ENCODE data around the gene CSRP3.
"Not testable (repeated sequence)": the region's sequence is repeated elsewhere in the genome, so short reads cannot be mapped to it uniquely, and the experiment has no call there.

The CSRP3 gene

DNA sequence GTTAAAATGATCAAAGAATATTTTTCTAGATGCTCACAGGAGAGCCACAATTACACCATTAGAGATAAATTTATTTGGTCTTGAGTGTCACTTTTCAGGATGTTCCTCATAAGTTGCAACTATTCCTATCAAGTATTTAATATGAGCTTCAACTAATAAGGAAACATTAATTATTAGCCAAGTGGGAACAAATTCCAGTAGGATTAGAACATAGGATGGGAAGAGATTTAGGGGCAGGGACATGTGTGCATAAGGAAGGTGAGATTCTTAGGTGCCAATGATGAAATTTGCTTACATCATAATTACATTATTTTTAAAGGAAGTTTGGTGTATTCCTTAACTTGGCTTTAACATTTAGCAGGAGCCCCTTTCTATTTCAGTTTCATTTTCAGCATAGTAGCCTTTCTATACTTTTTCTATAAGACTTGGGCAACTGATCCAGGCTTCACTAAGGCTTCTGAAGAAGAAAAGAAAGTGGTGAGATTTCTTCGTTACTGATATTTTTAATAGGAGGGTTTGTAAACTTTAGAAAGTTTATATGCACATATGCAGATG, 38.8 kb downstream of the CSRP3 start:
- Histone ChIP-seq H3K27ac (ENCODE audit: low read depth, low read length, severe bottlenecking) (no peak overlapping the region), H3K4me3 (ENCODE audit: extremely low read depth, insufficient read depth, low read length, poor library complexity, severe bottlenecking) (no peak overlapping the region), H3K36me3 (ENCODE audit: control insufficient read depth, insufficient read depth, low read length) (peaks cover 31% of the 10 kb centered on the region), H3K4me1 (ENCODE audit: control insufficient read depth, insufficient read depth, low read length, poor library complexity, severe bottlenecking) (no peaks in the 10 kb centered on the region), H3K9me3 (ENCODE audit: control insufficient read depth, low read length) (no peaks in the 10 kb centered on the region)
- WGBS, 2 experiments (ENCODE audit: insufficient coverage in 2 of 2): 86% methylated on average over 1 of the region's 1 CpG; no CpG with 5 or more reads in 1 of the 2 experiments

DNA sequence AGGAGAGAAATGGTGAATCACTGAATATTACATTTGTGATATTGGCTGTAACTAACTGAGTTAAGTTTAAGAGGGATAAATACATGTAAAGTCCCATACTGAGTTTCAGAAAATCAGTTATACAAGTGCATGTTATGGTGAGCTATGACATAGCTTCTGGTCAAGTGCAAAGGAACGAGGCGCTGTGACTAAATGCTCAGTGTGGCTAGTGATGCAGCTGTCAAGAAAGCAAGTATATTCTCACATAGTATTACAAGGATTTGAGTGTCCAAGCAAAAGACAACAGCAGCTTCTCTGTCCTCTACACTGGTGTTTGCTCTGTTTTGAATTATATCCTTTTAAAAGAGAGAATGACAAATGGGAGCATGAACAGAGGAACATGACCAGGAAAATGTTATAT, 40.1 kb downstream of the CSRP3 start:
- no peak overlapping the region for H3K4me3 ChIP-seq (ENCODE audit: extremely low read depth, insufficient read depth, low read length, poor library complexity, severe bottlenecking)
- H3K36me3 ChIP-seq (ENCODE audit: control insufficient read depth, insufficient read depth, low read length): peaks cover 31% of the 10 kb centered on the region
- no peaks in the 10 kb centered on the region for H3K4me1 ChIP-seq (ENCODE audit: control insufficient read depth, insufficient read depth, low read length, poor library complexity, severe bottlenecking)
- WGBS, 2 experiments (ENCODE audit: insufficient coverage in 2 of 2): 60% methylated on average over 1 of the region's 2 CpGs; no CpG with 5 or more reads in 1 of the 2 experiments
- no peak overlapping the region for H3K27ac ChIP-seq (ENCODE audit: low read depth, low read length, severe bottlenecking)
- no peaks in the 10 kb centered on the region for H3K9me3 ChIP-seq (ENCODE audit: control insufficient read depth, low read length)

DNA sequence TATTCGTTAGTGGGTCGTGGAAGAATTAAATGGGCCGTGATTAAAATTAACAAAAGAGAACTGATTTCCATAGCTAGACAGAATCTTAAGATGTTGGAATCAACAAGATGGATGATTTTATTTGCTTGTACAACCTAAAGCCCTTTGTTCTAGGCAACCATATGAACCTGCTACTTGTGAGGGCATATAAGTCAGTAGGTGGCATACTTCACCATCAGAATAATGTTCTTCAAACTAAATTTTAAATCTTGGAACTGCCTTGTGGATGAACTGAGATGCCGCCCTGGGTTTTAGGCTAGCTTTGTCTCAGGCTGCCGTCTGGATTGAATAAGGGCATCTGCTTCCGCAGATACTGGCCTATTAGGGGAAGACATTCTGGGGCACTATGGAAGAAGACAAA, 40.9 kb downstream of the CSRP3 start:
- H3K36me3 ChIP-seq (ENCODE audit: control insufficient read depth, insufficient read depth, low read length): peaks cover 28% of the 10 kb centered on the region
- no peak overlapping the region for H3K4me3 ChIP-seq (ENCODE audit: extremely low read depth, insufficient read depth, low read length, poor library complexity, severe bottlenecking)
- 98 to 100% methylated on average over 3 to 6 of the region's 6 CpGs for WGBS, 2 experiments (ENCODE audit: insufficient coverage in 2 of 2)
- no peak overlapping the region for H3K27ac ChIP-seq (ENCODE audit: low read depth, low read length, severe bottlenecking)
- H3K9me3 ChIP-seq (ENCODE audit: control insufficient read depth, low read length): no peaks in the 10 kb centered on the region
- no peaks in the 10 kb centered on the region for H3K4me1 ChIP-seq (ENCODE audit: control insufficient read depth, insufficient read depth, low read length, poor library complexity, severe bottlenecking)

DNA sequence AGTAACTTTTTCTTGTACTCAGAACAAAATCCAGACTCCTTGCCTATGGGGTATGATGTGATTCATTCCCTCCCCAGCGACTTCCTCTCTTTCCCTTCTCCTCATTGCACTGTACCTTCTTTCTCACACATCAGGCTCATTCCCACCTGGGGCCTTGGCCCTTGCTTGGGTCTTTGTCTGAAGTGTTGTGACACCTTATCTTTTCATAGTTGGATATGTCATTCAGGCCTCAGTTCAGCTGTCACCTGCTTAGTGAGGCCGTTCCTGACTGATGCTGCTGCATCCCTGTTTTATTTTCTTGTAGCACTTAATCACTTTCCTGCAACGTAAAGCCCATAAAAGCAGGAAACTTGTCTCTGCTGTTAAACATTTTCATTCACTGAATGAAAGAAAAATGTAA, 44.9 kb downstream of the CSRP3 start:
- H3K4me1 ChIP-seq (ENCODE audit: control insufficient read depth, insufficient read depth, low read length, poor library complexity, severe bottlenecking): no peaks in the 10 kb centered on the region
- no peak overlapping the region for H3K27ac ChIP-seq (ENCODE audit: low read depth, low read length, severe bottlenecking)
- H3K4me3 ChIP-seq (ENCODE audit: extremely low read depth, insufficient read depth, low read length, poor library complexity, severe bottlenecking): no peak overlapping the region
- H3K9me3 ChIP-seq (ENCODE audit: control insufficient read depth, low read length): no peaks in the 10 kb centered on the region
- peaks cover 19% of the 10 kb centered on the region for H3K36me3 ChIP-seq (ENCODE audit: control insufficient read depth, insufficient read depth, low read length)
- 50 to 100% methylated on average over 1 to 2 of the region's 3 CpGs for WGBS, 2 experiments (ENCODE audit: insufficient coverage in 2 of 2)

DNA sequence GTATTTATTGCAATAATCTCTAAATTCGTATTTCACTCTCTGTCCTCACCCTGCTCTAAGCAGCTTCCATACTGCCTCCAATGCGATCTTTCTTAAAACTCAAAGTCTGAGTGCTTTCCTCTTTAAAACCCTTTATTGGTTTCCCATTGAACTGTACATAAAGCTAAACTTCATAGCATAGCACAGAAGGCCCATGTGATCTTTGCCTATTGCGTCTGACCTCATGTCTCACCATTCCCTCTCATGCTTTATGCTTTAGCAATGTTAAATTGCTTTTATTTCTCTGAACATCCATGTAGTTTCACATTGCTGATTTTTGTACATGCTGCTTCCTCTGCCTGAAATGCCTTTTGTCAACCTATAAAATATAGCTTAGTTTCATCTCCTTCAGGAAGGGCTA, 56.5 kb downstream of the CSRP3 start:
- 46 to 67% methylated on average over 2 to 3 of the region's 3 CpGs for WGBS, 2 experiments (ENCODE audit: insufficient coverage in 2 of 2)
- Histone ChIP-seq H3K36me3 (ENCODE audit: control insufficient read depth, insufficient read depth, low read length) (peaks cover 4% of the 10 kb centered on the region), H3K4me3 (ENCODE audit: extremely low read depth, insufficient read depth, low read length, poor library complexity, severe bottlenecking) (no peak overlapping the region), H3K4me1 (ENCODE audit: control insufficient read depth, insufficient read depth, low read length, poor library complexity, severe bottlenecking) (no peaks in the 10 kb centered on the region), H3K27ac (ENCODE audit: low read depth, low read length, severe bottlenecking) (no peak overlapping the region), H3K9me3 (ENCODE audit: control insufficient read depth, low read length) (no peaks in the 10 kb centered on the region)

DNA sequence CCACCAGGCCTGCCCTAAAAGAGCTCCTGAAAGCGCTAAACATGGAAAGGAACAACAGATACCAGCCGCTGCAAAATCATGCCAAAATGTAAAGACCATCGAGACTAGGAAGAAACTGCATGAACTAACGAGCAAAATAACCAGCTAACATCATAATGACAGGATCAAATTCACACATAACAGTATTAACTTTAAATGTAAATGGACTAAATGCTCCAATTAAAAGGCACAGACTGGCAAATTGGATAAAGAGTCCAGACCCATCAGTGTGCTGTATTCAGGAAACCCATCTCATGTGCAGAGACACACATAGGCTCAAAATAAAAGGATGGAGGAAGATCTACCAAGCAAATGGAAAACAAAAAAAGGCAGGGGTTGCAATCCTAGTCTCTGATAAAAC, 64.9 kb downstream of the CSRP3 start:
- not testable (repeated sequence) for H3K4me1 ChIP-seq (ENCODE audit: control insufficient read depth, insufficient read depth, low read length, poor library complexity, severe bottlenecking); H3K27ac ChIP-seq (ENCODE audit: low read depth, low read length, severe bottlenecking); H3K36me3 ChIP-seq (ENCODE audit: control insufficient read depth, insufficient read depth, low read length); H3K9me3 ChIP-seq (ENCODE audit: control insufficient read depth, low read length); H3K4me3 ChIP-seq (ENCODE audit: extremely low read depth, insufficient read depth, low read length, poor library complexity, severe bottlenecking)
- 80 to 100% methylated on average over 1 to 2 of the region's 4 CpGs for WGBS, 2 experiments (ENCODE audit: insufficient coverage in 2 of 2)

DNA sequence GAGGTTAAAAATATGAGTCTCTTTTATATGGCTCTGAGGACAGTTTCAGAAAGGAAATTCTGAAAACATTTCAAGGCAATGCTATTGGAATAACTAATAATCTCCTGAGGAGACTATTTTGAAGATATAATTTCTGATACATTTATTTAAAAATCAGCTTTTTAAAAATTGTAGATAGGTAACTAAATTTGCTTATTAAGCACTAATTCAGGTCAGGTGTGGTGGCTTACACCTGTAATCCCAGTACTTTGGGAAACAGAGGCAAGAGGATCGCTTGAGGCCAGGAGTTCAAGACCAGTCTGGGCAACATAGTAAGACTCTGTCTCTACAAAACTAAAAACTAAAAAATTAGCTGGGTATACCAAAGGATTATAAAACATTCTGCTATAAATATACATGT, 67.8 kb downstream of the CSRP3 start:
- Histone ChIP-seq H3K4me1 (ENCODE audit: control insufficient read depth, insufficient read depth, low read length, poor library complexity, severe bottlenecking) (no peaks in the 10 kb centered on the region), H3K36me3 (ENCODE audit: control insufficient read depth, insufficient read depth, low read length) (peaks cover 8% of the 10 kb centered on the region), H3K9me3 (ENCODE audit: control insufficient read depth, low read length) (peaks cover 7% of the 10 kb centered on the region), H3K4me3 (ENCODE audit: extremely low read depth, insufficient read depth, low read length, poor library complexity, severe bottlenecking) (no peak overlapping the region), H3K27ac (ENCODE audit: low read depth, low read length, severe bottlenecking) (no peak overlapping the region)
- WGBS, 2 experiments (ENCODE audit: insufficient coverage in 2 of 2): no CpG with 5 or more reads among the region's 1 CpG
